ENCODE results near the gene SHLD3.

DNA sequence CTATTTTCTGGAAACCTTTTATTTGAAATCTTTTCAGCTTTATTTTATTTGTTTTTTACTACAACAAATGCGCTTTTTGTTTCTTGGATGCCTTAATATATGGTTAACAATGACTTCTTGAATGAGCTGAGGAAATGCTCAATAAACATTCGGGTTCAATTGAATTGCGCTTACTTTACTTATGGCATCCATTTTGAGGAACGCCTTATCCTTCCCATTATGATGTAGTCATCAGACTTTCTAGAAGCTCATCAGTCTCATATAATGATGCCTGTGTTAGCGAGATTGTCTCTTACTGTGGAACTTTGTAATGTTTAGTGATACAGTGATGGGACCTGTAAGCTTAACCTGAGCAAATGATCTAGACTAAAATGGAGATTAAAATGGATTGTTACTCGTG, 916 bp downstream of the SHLD3 start:
- TF ChIP-seq, protein P1, sequence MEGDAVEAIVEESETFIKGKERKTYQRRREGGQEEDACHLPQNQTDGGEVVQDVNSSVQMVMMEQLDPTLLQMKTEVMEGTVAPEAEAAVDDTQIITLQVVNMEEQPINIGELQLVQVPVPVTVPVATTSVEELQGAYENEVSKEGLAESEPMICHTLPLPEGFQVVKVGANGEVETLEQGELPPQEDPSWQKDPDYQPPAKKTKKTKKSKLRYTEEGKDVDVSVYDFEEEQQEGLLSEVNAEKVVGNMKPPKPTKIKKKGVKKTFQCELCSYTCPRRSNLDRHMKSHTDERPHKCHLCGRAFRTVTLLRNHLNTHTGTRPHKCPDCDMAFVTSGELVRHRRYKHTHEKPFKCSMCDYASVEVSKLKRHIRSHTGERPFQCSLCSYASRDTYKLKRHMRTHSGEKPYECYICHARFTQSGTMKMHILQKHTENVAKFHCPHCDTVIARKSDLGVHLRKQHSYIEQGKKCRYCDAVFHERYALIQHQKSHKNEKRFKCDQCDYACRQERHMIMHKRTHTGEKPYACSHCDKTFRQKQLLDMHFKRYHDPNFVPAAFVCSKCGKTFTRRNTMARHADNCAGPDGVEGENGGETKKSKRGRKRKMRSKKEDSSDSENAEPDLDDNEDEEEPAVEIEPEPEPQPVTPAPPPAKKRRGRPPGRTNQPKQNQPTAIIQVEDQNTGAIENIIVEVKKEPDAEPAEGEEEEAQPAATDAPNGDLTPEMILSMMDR (IDR thresholded peaks at IDR 0.05) = no peak
- TF ChIP-seq POLR2A (IDR thresholded peaks at IDR 0.05) = no peak

All from heart left ventricle (tissue), 13 donors.